SU-DHL-6 (cell line): ENCODE measurements around the gene VWCE.

Experiments used
- H2AFZ ChIP-seq: fragments of 200-600 bp; sonication (generic); 2 replicates; pipeline ENCODE4 v1.6.1; 2014; ENCODE audit warnings: low read depth, mild to moderate bottlenecking, moderate library complexity, mixed read lengths, antibody characterized with exemption, low read length; ENCODE audit not compliant: severe bottlenecking
- H3F3A ChIP-seq: fragments of 200-600 bp; shearing (Covaris generic); 2 replicates; pipeline ENCODE4 v1.6.0; 2016; ENCODE audit warnings: antibody characterized with exemption, mild to moderate bottlenecking; ENCODE audit not compliant: insufficient read depth
- H3K27ac ChIP-seq: fragments of 200-600 bp; sonication (generic); 2 replicates; pipeline ENCODE4 v1.5.1; 2016; ENCODE audit warnings: low read depth, mild to moderate bottlenecking, low read length, moderate library complexity, mixed read lengths
- H3K27me3 ChIP-seq: fragments of 200-600 bp; sonication (generic), shearing (Covaris generic); 2 replicates; pipeline ENCODE4 v1.6.0; 2014; ENCODE audit warnings: mild to moderate bottlenecking, low read length
- H3K36me3 ChIP-seq: fragments of 200-600 bp; sonication (generic); 2 replicates; pipeline ENCODE4 v1.6.1; 2014; ENCODE audit warnings: mild to moderate bottlenecking, low read length, mixed read lengths
- H3K4me2 ChIP-seq: fragments of 300-600, 200-600 bp; shearing (Covaris generic), sonication (generic); 2 replicates; pipeline ENCODE4 v1.6.0; 2014; ENCODE audit warnings: low read length, low read depth, mild to moderate bottlenecking; ENCODE audit not compliant: poor library complexity, severe bottlenecking
- H3K4me3 ChIP-seq: fragments of 200-600 bp; sonication (generic); 2 replicates; pipeline ENCODE4 v1.5.1; 2014; ENCODE audit warnings: antibody characterized with exemption, low read length, mild to moderate bottlenecking, mixed read lengths; ENCODE audit not compliant: insufficient read depth, poor library complexity, severe bottlenecking
- H3K79me2 ChIP-seq: fragments of 200-600 bp; sonication (generic); 2 replicates; pipeline ENCODE4 v1.6.1; 2014; ENCODE audit warnings: mild to moderate bottlenecking, low read length, moderate library complexity; ENCODE audit not compliant: insufficient read depth
- H3K9ac ChIP-seq: fragments of 200-600 bp; sonication (generic); 2 replicates; pipeline ENCODE4 v1.7.0; 2014; ENCODE audit warnings: mild to moderate bottlenecking, low read length
- H3K9me2 ChIP-seq: fragments of 200-600 bp; sonication (generic); replicated peaks from 2 replicates; pipeline ENCODE4 v1.6.1; 2014; ENCODE audit warnings: low read length; ENCODE audit not compliant: insufficient read depth
- H3K9me3 ChIP-seq: fragments of 200-600 bp; sonication (generic); 2 replicates; pipeline ENCODE4 v1.6.1; 2014; ENCODE audit warnings: low read length, mixed read lengths; ENCODE audit not compliant: insufficient read depth
- H4K20me1 ChIP-seq: fragments of 200-600 bp; sonication (generic); 2 replicates; pipeline ENCODE4 v1.6.1; 2014; ENCODE audit warnings: low read depth, mild to moderate bottlenecking, antibody characterized with exemption, low read length, moderate library complexity, mixed read lengths
- EZH2phosphoT487 ChIP-seq: fragments of 200-600 bp; sonication (generic), shearing (Covaris generic); conservative IDR thresholded peaks from 2 replicates; pipeline ENCODE4 v1.6.1; 2018; ENCODE audit warnings: mild to moderate bottlenecking, antibody characterized with exemption, low read length, moderate library complexity, mixed read lengths
- TF ChIP-seq, protein P1 (sequence below): fragments of 200-600 bp; sonication (generic); IDR thresholded peaks from one replicate; pipeline ENCODE4 v1.5.1; 2017; ENCODE audit warnings: antibody characterized with exemption, mild to moderate bottlenecking, low read length, moderate library complexity; ENCODE audit not compliant: insufficient read depth, poor library complexity, severe bottlenecking

The VWCE gene

DNA sequence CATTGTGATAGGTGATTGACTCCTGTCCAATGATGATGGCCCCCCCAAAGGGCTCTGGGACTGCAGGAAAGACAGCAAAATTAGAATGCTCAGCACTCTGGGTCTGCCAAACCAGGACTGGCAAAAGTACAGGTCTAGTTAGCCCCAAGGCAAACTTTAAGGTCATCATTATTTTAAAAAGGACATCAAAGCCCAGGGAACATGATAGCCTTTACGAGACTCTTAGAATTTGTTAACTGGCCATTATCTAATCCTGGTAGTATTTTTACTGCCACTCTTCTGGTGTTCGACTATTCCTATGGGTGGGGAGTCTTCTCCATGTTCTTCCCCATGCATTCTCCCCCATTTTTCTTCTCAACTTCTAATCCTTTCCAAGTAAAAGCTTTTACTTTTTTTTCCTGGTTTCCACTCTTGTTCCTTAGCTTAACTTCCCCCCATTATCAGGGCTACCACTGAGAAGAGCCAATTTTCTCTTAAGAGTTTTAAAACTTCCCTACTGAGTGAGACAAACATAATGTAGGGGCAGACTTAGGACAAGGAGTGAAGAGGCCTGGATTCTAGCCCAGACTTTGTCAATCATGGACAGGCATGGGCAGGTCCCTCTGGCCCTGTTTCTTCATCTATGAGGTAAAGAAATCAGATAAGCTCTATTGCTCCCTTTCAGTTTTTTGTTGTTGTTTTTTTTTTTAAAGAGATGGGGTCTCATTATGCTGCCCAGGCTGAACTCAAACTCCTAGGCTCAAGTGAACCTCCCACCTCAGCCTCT lies 30.7 kb upstream of the VWCE start:
- H3K27me3 ChIP-seq: no peaks in the 10 kb centered on the region
- 0 out of 2 replicates have a peak, but pooled peaks cover 4% of the 10 kb centered on the region for H4K20me1 ChIP-seq
- H3K4me2 ChIP-seq: no peak overlapping the region
- no peak for TF ChIP-seq EZH2phosphoT487
- TF ChIP-seq, protein P1, sequence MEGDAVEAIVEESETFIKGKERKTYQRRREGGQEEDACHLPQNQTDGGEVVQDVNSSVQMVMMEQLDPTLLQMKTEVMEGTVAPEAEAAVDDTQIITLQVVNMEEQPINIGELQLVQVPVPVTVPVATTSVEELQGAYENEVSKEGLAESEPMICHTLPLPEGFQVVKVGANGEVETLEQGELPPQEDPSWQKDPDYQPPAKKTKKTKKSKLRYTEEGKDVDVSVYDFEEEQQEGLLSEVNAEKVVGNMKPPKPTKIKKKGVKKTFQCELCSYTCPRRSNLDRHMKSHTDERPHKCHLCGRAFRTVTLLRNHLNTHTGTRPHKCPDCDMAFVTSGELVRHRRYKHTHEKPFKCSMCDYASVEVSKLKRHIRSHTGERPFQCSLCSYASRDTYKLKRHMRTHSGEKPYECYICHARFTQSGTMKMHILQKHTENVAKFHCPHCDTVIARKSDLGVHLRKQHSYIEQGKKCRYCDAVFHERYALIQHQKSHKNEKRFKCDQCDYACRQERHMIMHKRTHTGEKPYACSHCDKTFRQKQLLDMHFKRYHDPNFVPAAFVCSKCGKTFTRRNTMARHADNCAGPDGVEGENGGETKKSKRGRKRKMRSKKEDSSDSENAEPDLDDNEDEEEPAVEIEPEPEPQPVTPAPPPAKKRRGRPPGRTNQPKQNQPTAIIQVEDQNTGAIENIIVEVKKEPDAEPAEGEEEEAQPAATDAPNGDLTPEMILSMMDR: no peak
- H3K9ac ChIP-seq: no peak overlapping the region
- H3K4me3 ChIP-seq: no peak overlapping the region
- H3K9me3 ChIP-seq: no peaks in the 10 kb centered on the region
- no peaks in the 10 kb centered on the region for H3K9me2 ChIP-seq
- H2AFZ ChIP-seq: no peak overlapping the region
- no peaks in the 10 kb centered on the region for H3F3A ChIP-seq
- H3K27ac ChIP-seq: no peak overlapping the region
- peaks cover 44% of the 10 kb centered on the region for H3K36me3 ChIP-seq
- H3K79me2 ChIP-seq: peaks cover 34% of the 10 kb centered on the region

DNA sequence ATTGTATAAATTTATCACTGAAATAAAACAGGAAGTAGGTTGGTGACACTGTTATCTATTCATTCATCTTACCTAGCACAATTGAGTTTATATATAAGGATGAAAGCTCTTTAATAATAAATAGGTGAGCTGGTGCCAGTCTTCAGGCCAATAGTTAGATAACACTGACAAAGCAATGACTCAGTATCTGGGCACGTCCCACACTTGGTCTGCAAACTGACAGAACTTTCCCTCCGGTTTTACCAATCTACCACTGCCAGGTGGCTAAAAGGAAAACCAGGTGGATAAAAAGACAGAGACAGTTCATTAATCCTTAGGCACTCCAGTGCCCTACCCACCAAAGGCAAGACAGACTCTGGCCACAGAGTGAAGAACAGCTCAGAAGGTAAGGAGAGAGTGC lies 20.1 kb upstream of the VWCE start:
- H3K4me2 ChIP-seq: no peak overlapping the region
- TF ChIP-seq, protein P1: no peak
- TF ChIP-seq EZH2phosphoT487: no peak
- no peak overlapping the region for H2AFZ ChIP-seq
- H4K20me1 ChIP-seq: no peaks in the 10 kb centered on the region
- H3K27ac ChIP-seq: no peak overlapping the region
- H3K4me3 ChIP-seq: no peak overlapping the region
- H3K36me3 ChIP-seq: peaks cover 17% of the 10 kb centered on the region; the same call in 1 of the 2 replicates
- H3F3A ChIP-seq: no peaks in the 10 kb centered on the region
- H3K9me2 ChIP-seq: no peaks in the 10 kb centered on the region
- H3K9me3 ChIP-seq: no peaks in the 10 kb centered on the region
- H3K9ac ChIP-seq: no peak overlapping the region
- H3K27me3 ChIP-seq: no peaks in the 10 kb centered on the region
- no peaks in the 10 kb centered on the region for H3K79me2 ChIP-seq

DNA sequence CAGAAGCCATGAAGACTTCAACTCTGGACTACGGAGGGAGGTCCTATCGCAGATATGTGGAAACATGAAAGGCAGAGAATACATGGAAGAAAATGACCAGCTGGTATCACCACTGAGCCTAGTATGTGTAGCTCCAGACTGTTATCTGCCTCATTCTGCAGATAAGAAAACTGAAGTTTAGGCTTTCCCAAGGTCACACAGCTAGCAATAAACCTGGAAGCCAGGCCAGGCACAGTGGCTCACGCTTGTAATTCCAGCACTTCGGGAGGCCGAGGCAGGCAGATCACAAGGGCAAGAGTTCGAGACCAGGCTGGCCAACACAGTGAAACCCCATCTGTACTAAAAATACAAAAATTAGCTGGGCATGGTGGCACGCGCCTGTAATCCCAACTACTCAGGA lies 15.6 kb upstream of the VWCE start:
- Histone ChIP-seq H3K27ac (no peak overlapping the region), H3K9me2 (no peaks in the 10 kb centered on the region), H3K27me3 (no peaks in the 10 kb centered on the region), H2AFZ (no peak overlapping the region), H3K4me3 (no peak overlapping the region), H3K9ac (no peak overlapping the region), H3K9me3 (no peaks in the 10 kb centered on the region), H3K79me2 (no peaks in the 10 kb centered on the region), H4K20me1 (no peaks in the 10 kb centered on the region), H3K4me2 (no peak overlapping the region), H3K36me3 (peaks cover 12% of the 10 kb centered on the region; the same call in 1 of the 2 replicates), H3F3A (no peaks in the 10 kb centered on the region)
- TF ChIP-seq EZH2phosphoT487: no peak
- TF ChIP-seq, protein P1: no peak
